Endothelial cell of umbilical vein (primary cell): ENCODE data around the gene RPS14.

ENCODE experiments used
- EZH2 ChIP-seq: IDR thresholded peaks from 2 replicates; pipeline ENCODE4 v1.6.1; 2012; ENCODE audit warnings: borderline replicate concordance, low read depth, mild to moderate bottlenecking, moderate library complexity, low read length, inconsistent platforms; ENCODE audit not compliant: severe bottlenecking
- FOS ChIP-seq: IDR thresholded peaks from 2 replicates; pipeline ENCODE4 v1.6.1; 2011; ENCODE audit warnings: mild to moderate bottlenecking, low read length, moderate library complexity, borderline replicate concordance; ENCODE audit not compliant: insufficient read depth
- JUN ChIP-seq: IDR thresholded peaks from 2 replicates; pipeline ENCODE4 v1.6.1; 2011; ENCODE audit warnings: borderline replicate concordance, low read depth; ENCODE audit not compliant: insufficient read length, insufficient read depth
- POLR2A ChIP-seq: IDR thresholded peaks from 2 replicates; pipeline ENCODE4 v1.6.1; 2012; ENCODE audit warnings: low read depth, mild to moderate bottlenecking, control low read depth, low read length
- TF ChIP-seq, protein P1 (sequence below): IDR thresholded peaks from 2 replicates; pipeline ENCODE4 v1.6.1; 2011; ENCODE audit not compliant: insufficient read depth, insufficient read length
- TF ChIP-seq, protein P2 (sequence below), 2 donors: IDR thresholded peaks; 1 replicate in 1 of 2; 2 replicates in 1 of 2; pipeline ENCODE4 v1.5.1; 2011; ENCODE audit warnings: low read length in 2 of 2, mild to moderate bottlenecking in 2 of 2, moderate library complexity in 2 of 2, control low read depth in 1 of 2, inconsistent platforms in 1 of 2, low read depth in 1 of 2; ENCODE audit not compliant: insufficient read depth in 1 of 2; ENCODE audit errors: extremely low read depth in 1 of 2

DNA sequence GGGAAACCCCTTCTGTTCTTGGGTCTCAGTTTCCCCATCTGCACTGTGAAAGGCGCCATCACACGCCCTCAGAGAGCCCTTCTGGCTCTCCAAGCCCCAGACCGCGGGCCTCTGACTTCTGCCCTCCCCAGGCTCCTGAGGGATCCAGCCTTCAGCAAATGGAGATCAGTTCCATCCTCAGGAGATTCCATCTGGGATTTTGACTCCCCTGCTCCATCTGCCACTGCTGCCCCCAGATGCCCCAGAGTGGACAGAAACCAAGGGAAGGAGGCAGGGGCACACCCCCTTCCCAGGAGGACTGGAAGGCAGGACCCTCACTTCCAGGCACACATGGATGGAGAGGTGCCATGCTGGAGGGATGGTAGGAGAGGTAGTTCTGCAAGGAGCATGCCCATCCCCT lies 18.7 kb upstream of the RPS14 start:
- TF ChIP-seq, protein P1, sequence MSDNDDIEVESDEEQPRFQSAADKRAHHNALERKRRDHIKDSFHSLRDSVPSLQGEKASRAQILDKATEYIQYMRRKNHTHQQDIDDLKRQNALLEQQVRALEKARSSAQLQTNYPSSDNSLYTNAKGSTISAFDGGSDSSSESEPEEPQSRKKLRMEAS, result no peak
- no peak for TF ChIP-seq POLR2A
- TF ChIP-seq, protein P2, sequence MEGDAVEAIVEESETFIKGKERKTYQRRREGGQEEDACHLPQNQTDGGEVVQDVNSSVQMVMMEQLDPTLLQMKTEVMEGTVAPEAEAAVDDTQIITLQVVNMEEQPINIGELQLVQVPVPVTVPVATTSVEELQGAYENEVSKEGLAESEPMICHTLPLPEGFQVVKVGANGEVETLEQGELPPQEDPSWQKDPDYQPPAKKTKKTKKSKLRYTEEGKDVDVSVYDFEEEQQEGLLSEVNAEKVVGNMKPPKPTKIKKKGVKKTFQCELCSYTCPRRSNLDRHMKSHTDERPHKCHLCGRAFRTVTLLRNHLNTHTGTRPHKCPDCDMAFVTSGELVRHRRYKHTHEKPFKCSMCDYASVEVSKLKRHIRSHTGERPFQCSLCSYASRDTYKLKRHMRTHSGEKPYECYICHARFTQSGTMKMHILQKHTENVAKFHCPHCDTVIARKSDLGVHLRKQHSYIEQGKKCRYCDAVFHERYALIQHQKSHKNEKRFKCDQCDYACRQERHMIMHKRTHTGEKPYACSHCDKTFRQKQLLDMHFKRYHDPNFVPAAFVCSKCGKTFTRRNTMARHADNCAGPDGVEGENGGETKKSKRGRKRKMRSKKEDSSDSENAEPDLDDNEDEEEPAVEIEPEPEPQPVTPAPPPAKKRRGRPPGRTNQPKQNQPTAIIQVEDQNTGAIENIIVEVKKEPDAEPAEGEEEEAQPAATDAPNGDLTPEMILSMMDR (IDR thresholded peaks at IDR 0.05; ENCODE audit: extremely low read depth in 1 of 2, insufficient read depth in 1 of 2, low read depth in 1 of 2, low read length in 2 of 2), result no peak
- TF ChIP-seq EZH2, result no peak
- no peak for TF ChIP-seq JUN
- no peak for TF ChIP-seq FOS
